GM12892 (cell line): ENCODE results near the gene STK11IP.

ENCODE experiments used
- POLR2A ChIP-seq: IDR thresholded peaks from 2 replicates; pipeline ENCODE4 v1.6.1; 2011; ENCODE audit warnings: low read depth, low read length, control low read depth
- TAF1 ChIP-seq: IDR thresholded peaks from 2 replicates; pipeline ENCODE4 v1.6.1; 2011; ENCODE audit warnings: low read depth, mild to moderate bottlenecking, control low read depth, low read length, borderline replicate concordance

GRCh38 chr2:219621935-219622334 lies 24.3 kb downstream of the STK11IP start:
- TF ChIP-seq POLR2A (no peak), TAF1 (no peak)
